Measurements from ENCODE around the gene SYNE2.

Gene SYNE2

DNA sequence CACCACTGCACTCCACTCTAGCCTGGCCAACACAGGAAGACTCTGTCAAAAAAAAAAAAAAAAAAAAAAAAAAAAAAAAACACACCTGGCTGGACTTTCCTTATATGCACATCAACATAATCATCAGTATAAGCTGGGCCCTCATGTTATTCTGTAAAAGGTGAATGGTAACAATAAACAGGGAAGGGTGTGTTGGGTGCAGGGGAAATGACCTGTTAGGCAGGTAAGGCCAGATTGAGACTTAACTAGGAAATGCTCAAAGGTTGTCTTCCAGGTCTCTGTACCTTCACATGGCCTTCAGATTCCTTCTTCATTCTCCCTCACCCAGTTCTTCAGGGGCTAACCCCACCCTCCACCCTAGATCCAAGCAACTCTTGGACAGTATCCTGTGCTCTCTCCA is 393.9 kb downstream of the SYNE2 start:
- Histone ChIP-seq H3K4me2 (ENCODE audit: low read length) (no peak overlapping the region), H3F3A (ENCODE audit: control insufficient read depth, insufficient read depth) (no peaks in the 10 kb centered on the region), H3K36me3 (ENCODE audit: control insufficient read depth, low read length) (no peaks in the 10 kb centered on the region), H3K9me2 (replicated peaks; ENCODE audit: control insufficient read depth, low read length) (no peaks in the 10 kb centered on the region), H3K9me3 (ENCODE audit: control insufficient read depth, insufficient read depth, low read length) (no peaks in the 10 kb centered on the region), H3K4me3 (ENCODE audit: low read length) (no peak overlapping the region), H3K27me3 (ENCODE audit: control insufficient read depth, low read length) (no peaks in the 10 kb centered on the region), H3K79me2 (ENCODE audit: control insufficient read depth, low read length) (no peaks in the 10 kb centered on the region), H4K20me1 (ENCODE audit: control insufficient read depth, insufficient read depth, low read depth, low read length) (no peaks in the 10 kb centered on the region), H3K4me1 (ENCODE audit: control insufficient read depth, low read length) (no peaks in the 10 kb centered on the region), H3K27ac (ENCODE audit: low read depth, low read length) (no peak overlapping the region)
- TF ChIP-seq, protein P1, sequence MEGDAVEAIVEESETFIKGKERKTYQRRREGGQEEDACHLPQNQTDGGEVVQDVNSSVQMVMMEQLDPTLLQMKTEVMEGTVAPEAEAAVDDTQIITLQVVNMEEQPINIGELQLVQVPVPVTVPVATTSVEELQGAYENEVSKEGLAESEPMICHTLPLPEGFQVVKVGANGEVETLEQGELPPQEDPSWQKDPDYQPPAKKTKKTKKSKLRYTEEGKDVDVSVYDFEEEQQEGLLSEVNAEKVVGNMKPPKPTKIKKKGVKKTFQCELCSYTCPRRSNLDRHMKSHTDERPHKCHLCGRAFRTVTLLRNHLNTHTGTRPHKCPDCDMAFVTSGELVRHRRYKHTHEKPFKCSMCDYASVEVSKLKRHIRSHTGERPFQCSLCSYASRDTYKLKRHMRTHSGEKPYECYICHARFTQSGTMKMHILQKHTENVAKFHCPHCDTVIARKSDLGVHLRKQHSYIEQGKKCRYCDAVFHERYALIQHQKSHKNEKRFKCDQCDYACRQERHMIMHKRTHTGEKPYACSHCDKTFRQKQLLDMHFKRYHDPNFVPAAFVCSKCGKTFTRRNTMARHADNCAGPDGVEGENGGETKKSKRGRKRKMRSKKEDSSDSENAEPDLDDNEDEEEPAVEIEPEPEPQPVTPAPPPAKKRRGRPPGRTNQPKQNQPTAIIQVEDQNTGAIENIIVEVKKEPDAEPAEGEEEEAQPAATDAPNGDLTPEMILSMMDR (IDR thresholded peaks at IDR 0.05; ENCODE audit: low read depth, low read length, poor library complexity, severe bottlenecking), result no peak
- TF ChIP-seq EZH2phosphoT487 (IDR thresholded peaks at IDR 0.05; ENCODE audit: borderline replicate concordance, low read length), result no peak

DNA sequence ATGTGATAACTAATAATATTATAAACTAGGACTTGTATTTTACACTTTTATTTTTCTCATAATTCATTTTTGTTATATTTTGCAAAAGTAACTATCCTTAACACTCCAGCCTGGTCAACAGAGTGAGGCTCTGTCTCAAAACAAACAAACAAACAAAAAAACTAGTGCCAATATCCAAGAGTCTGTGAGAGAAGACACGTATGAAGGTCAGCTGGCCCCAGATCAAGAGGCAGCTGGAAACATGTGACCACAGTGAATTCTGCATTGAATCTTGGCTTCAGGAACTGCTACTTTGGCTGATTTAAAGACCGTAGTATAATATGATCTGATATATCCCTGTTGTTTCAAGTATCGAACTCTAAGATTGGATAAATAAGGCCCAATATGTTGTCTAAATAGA is 394.4 kb downstream of the SYNE2 start:
- Histone ChIP-seq H4K20me1 (ENCODE audit: control insufficient read depth, insufficient read depth, low read depth, low read length) (no peaks in the 10 kb centered on the region), H3K4me1 (ENCODE audit: control insufficient read depth, low read length) (no peaks in the 10 kb centered on the region), H3K27ac (ENCODE audit: low read depth, low read length) (no peak overlapping the region), H3F3A (ENCODE audit: control insufficient read depth, insufficient read depth) (no peaks in the 10 kb centered on the region), H3K79me2 (ENCODE audit: control insufficient read depth, low read length) (no peaks in the 10 kb centered on the region), H3K36me3 (ENCODE audit: control insufficient read depth, low read length) (no peaks in the 10 kb centered on the region), H3K27me3 (ENCODE audit: control insufficient read depth, low read length) (no peaks in the 10 kb centered on the region), H3K4me3 (ENCODE audit: low read length) (no peak overlapping the region), H3K9me3 (ENCODE audit: control insufficient read depth, insufficient read depth, low read length) (no peaks in the 10 kb centered on the region), H3K4me2 (ENCODE audit: low read length) (no peak overlapping the region), H3K9me2 (replicated peaks; ENCODE audit: control insufficient read depth, low read length) (no peaks in the 10 kb centered on the region)
- no peak for TF ChIP-seq EZH2phosphoT487 (IDR thresholded peaks at IDR 0.05; ENCODE audit: borderline replicate concordance, low read length)
- TF ChIP-seq, protein P1 (IDR thresholded peaks at IDR 0.05; ENCODE audit: low read depth, low read length, poor library complexity, severe bottlenecking), result no peak

DNA sequence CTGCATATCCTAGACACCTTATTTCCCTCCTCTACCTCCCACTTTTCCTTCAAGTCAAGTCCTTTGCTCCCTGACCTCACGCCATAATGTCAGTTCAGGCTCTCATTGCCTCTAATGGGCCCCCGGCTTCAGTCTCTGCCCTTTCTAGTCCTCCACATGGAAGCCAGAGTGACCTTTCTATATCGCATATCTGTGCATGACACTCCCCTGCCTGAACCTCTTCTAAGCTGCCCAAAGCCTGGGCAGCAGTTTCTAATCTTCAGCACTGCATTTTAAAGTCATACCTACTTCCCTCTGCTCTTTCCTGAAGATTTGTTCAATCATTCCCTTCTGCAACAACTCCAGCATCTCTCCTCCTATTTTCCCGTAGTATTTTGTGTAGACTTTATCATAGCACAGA is 395.9 kb downstream of the SYNE2 start:
- Histone ChIP-seq H4K20me1 (ENCODE audit: control insufficient read depth, insufficient read depth, low read depth, low read length) (no peaks in the 10 kb centered on the region), H3K4me2 (ENCODE audit: low read length) (no peak overlapping the region), H3K9me3 (ENCODE audit: control insufficient read depth, insufficient read depth, low read length) (no peaks in the 10 kb centered on the region), H3K36me3 (ENCODE audit: control insufficient read depth, low read length) (no peaks in the 10 kb centered on the region), H3K79me2 (ENCODE audit: control insufficient read depth, low read length) (no peaks in the 10 kb centered on the region), H3K4me3 (ENCODE audit: low read length) (no peak overlapping the region), H3K27me3 (ENCODE audit: control insufficient read depth, low read length) (no peaks in the 10 kb centered on the region), H3F3A (ENCODE audit: control insufficient read depth, insufficient read depth) (no peaks in the 10 kb centered on the region), H3K27ac (ENCODE audit: low read depth, low read length) (no peak overlapping the region), H3K4me1 (ENCODE audit: control insufficient read depth, low read length) (no peaks in the 10 kb centered on the region), H3K9me2 (replicated peaks; ENCODE audit: control insufficient read depth, low read length) (no peaks in the 10 kb centered on the region)
- TF ChIP-seq EZH2phosphoT487 (IDR thresholded peaks at IDR 0.05; ENCODE audit: borderline replicate concordance, low read length), result no peak
- TF ChIP-seq, protein P1 (IDR thresholded peaks at IDR 0.05; ENCODE audit: low read depth, low read length, poor library complexity, severe bottlenecking), result no peak

DNA sequence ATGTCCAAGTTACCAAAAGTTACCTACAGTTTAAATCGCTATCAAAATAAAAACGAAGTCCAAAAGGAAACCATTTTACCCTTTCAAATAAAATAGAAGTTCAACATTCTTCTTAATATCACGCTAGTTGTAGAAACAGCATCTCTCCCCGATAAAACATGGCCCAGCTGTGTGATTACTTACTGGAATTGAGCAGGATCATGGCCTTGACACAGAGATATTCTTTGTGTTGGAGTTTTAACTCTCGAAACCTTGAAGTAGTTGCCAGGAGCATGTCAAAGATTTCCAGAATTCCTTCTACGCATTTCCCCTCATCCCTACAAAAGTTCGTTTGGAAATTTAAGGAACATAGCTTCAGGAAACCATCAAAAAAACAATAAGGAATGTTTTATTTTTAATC is 396.6 kb downstream of the SYNE2 start:
- Histone ChIP-seq H3F3A (ENCODE audit: control insufficient read depth, insufficient read depth) (no peaks in the 10 kb centered on the region), H3K27me3 (ENCODE audit: control insufficient read depth, low read length) (no peaks in the 10 kb centered on the region), H3K4me2 (ENCODE audit: low read length) (no peak overlapping the region), H3K4me3 (ENCODE audit: low read length) (no peak overlapping the region), H3K9me2 (replicated peaks; ENCODE audit: control insufficient read depth, low read length) (no peaks in the 10 kb centered on the region), H3K4me1 (ENCODE audit: control insufficient read depth, low read length) (no peaks in the 10 kb centered on the region), H3K9me3 (ENCODE audit: control insufficient read depth, insufficient read depth, low read length) (no peaks in the 10 kb centered on the region), H4K20me1 (ENCODE audit: control insufficient read depth, insufficient read depth, low read depth, low read length) (no peaks in the 10 kb centered on the region), H3K79me2 (ENCODE audit: control insufficient read depth, low read length) (no peaks in the 10 kb centered on the region), H3K27ac (ENCODE audit: low read depth, low read length) (no peak overlapping the region), H3K36me3 (ENCODE audit: control insufficient read depth, low read length) (no peaks in the 10 kb centered on the region)
- TF ChIP-seq EZH2phosphoT487 (IDR thresholded peaks at IDR 0.05; ENCODE audit: borderline replicate concordance, low read length), result no peak
- TF ChIP-seq, protein P1 (IDR thresholded peaks at IDR 0.05; ENCODE audit: low read depth, low read length, poor library complexity, severe bottlenecking), result no peak
